Activated T-cell treated with anti-CD3 and anti-CD28 coated beads for 24 hours (primary cell): ENCODE results near the gene MKS1.
A peak's percentile ranks its signal among the peaks of the same experiment; 100 is the strongest.

Experiments
- DNase-seq: peaks from one replicate; pipeline ENCODE4 v3.0.0-alpha.2; 2020; ENCODE audit warnings: low read depth

Gene MKS1

GRCh38 chr17:58200024-58200633, 18.9 kb downstream of the MKS1 start:
- DNase-seq: peak; percentile 45

- no peak for DNase-seq
These were observed 22.4 kb downstream of the MKS1 start for GRCh38 chr17:58196610-58197009.

- no peak for DNase-seq
These were observed 23.4 kb downstream of the MKS1 start for GRCh38 chr17:58195518-58196123.

GRCh38 chr17:58193641-58194255, 25.3 kb downstream of the MKS1 start:
- DNase-seq: no peak

- DNase-seq: no peak
These were observed 26.4 kb downstream of the MKS1 start, which contains the start of gene EPX for GRCh38 chr17:58192612-58193011. Gene EPX, plus strand, starts transcription at chr17:58192726. Its CDS starts 121 bp downstream, at chr17:58192847.

GRCh38 chr17:58191241-58191896, 27.7 kb downstream of the MKS1 start:
- DNase-seq: no peak

GRCh38 chr17:58189436-58190146, 29.5 kb downstream of the MKS1 start:
- DNase-seq: no peak

- DNase-seq: no peak
These were observed 31.4 kb downstream of the MKS1 start for GRCh38 chr17:58187675-58188074.

GRCh38 chr17:58187063-58187462, 32.0 kb downstream of the MKS1 start:
- no peak for DNase-seq

- DNase-seq: no peak
These were observed 32.5 kb downstream of the MKS1 start for GRCh38 chr17:58186591-58186990.

GRCh38 chr17:58184986-58185761, 33.9 kb downstream of the MKS1 start:
- DNase-seq: no peak

- DNase-seq: no peak
These were observed 34.6 kb downstream of the MKS1 start for GRCh38 chr17:58184308-58184985.

GRCh38 chr17:58183514-58183913, 35.5 kb downstream of the MKS1 start:
- no peak for DNase-seq

GRCh38 chr17:58181796-58182195, 37.3 kb downstream of the MKS1 start:
- no peak for DNase-seq

- no peak for DNase-seq
These were observed 42.9 kb downstream of the MKS1 start for GRCh38 chr17:58176200-58176599.

- no peak for DNase-seq
These were observed 44.2 kb downstream of the MKS1 start for GRCh38 chr17:58174871-58175270.

GRCh38 chr17:58172369-58173071, 46.5 kb downstream of the MKS1 start:
- peak; percentile 32 for DNase-seq

GRCh38 chr17:58170622-58171021, 48.4 kb downstream of the MKS1 start:
- no peak for DNase-seq

- no peak for DNase-seq
These were observed 52.4 kb downstream of the MKS1 start, which contains the start of gene OR4D2 for GRCh38 chr17:58166682-58167081. Gene OR4D2, plus strand, starts transcription at chr17:58166982. Its CDS starts 2,674 bp downstream, at chr17:58169656.

- DNase-seq: no peak
These were observed 53.1 kb downstream of the MKS1 start for GRCh38 chr17:58165981-58166380.
